ENCODE data around the gene AGGF1.

GRCh38 chr5:77012601-77013000, 17.6 kb upstream of the AGGF1 start:
- TF ChIP-seq CTCF (conservative IDR thresholded peaks at IDR 0.05) (no peak), ZFX (IDR thresholded peaks at IDR 0.05) (no peak)

All from C4-2B (cell line).